Spleen (tissue), 7 donors: ENCODE measurements around the gene WDFY4.

Experiments used
- POLR2A ChIP-seq, 3 donors: fragments of 450-650 bp; IDR thresholded peaks; one replicate each; pipeline ENCODE4 v1.5.1; 2017; ENCODE audit warnings: antibody characterized with exemption in 3 of 3, mild to moderate bottlenecking in 1 of 3
- TF ChIP-seq, protein P1 (sequence below), 11 experiments: fragments of 200-600 bp in 7 of 11; fragments of 450-650 bp in 4 of 11; sonication (generic) in 4 of 11; IDR thresholded peaks in 8 of 11; conservative IDR thresholded peaks in 3 of 11; 1 replicate in 7 of 11; 2 replicates in 4 of 11; pipeline versions ENCODE4 v1.4.0 to v1.8.0; 2016 to 2021; ENCODE audit warnings: antibody characterized with exemption in 11 of 11, inconsistent platforms in 4 of 11, mild to moderate bottlenecking in 1 of 11
- donor health status: DM: no; HTN: no; CAD: no; lungs with moderate emphysema.
- donor health status: DM: no; HTN: no; CAD: no.
- donor health status: DM: no; HTN: no; CAD: no.

DNA sequence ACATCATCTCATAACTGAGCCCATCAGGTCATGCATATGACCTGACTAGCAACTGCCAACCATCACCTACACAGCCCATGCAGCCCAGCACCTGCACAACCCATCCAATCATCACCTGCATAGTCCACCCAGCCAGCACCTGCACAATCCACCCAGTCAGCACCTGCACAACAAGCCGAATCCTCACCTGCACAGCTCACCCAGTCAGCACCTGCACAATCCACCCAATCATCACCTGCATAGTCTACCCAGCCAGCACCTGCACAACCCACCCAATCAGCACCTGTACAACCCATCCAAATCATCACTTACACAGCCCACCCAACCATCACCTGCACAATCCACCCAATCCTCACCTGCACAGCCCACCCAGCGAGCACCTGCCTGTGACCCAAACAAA is 33.4 kb upstream of the WDFY4 start:
- TF ChIP-seq, protein P1, sequence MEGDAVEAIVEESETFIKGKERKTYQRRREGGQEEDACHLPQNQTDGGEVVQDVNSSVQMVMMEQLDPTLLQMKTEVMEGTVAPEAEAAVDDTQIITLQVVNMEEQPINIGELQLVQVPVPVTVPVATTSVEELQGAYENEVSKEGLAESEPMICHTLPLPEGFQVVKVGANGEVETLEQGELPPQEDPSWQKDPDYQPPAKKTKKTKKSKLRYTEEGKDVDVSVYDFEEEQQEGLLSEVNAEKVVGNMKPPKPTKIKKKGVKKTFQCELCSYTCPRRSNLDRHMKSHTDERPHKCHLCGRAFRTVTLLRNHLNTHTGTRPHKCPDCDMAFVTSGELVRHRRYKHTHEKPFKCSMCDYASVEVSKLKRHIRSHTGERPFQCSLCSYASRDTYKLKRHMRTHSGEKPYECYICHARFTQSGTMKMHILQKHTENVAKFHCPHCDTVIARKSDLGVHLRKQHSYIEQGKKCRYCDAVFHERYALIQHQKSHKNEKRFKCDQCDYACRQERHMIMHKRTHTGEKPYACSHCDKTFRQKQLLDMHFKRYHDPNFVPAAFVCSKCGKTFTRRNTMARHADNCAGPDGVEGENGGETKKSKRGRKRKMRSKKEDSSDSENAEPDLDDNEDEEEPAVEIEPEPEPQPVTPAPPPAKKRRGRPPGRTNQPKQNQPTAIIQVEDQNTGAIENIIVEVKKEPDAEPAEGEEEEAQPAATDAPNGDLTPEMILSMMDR (IDR thresholded peaks at IDR 0.05 in 8 of 11, conservative IDR thresholded peaks at IDR 0.05 in 3 of 11), result no peak
- TF ChIP-seq POLR2A (IDR thresholded peaks at IDR 0.05), result no peak
